Muscle layer of duodenum (tissue), 2 donors: ENCODE results near the gene MAD1L1.
"Not testable (repeated sequence)": the region's sequence is repeated elsewhere in the genome, so short reads cannot be mapped to it uniquely, and the experiment has no call there.

Experiments
- H3K27ac ChIP-seq: one replicate; pipeline ENCODE4 v1.7.0; 2013; ENCODE audit warnings: mild to moderate bottlenecking, low read length
- H3K27me3 ChIP-seq: one replicate; pipeline ENCODE4 v1.7.0; 2013; ENCODE audit warnings: low read depth, mild to moderate bottlenecking, control low read depth, low read length
- H3K36me3 ChIP-seq, 2 donors: one replicate each; pipeline ENCODE4 v1.7.0; 2013; ENCODE audit warnings: low read length in 2 of 2, control low read depth in 1 of 2, mild to moderate bottlenecking in 1 of 2; ENCODE audit not compliant: insufficient read depth in 2 of 2, control insufficient read depth in 1 of 2
- H3K4me1 ChIP-seq, 2 donors: one replicate each; pipeline ENCODE4 v1.7.0; 2013; ENCODE audit warnings: low read length in 2 of 2, mild to moderate bottlenecking in 2 of 2, control low read depth in 1 of 2, moderate library complexity in 1 of 2; ENCODE audit not compliant: insufficient read depth in 2 of 2, control insufficient read depth in 1 of 2
- H3K4me3 ChIP-seq, 2 donors: one replicate each; pipeline ENCODE4 v1.7.0; 2013; ENCODE audit warnings: low read length in 2 of 2, low read depth in 1 of 2, mild to moderate bottlenecking in 1 of 2
- H3K9me3 ChIP-seq, 2 donors: one replicate each; pipeline ENCODE4 v1.7.0; 2013; ENCODE audit warnings: low read length in 2 of 2, control low read depth in 1 of 2, mild to moderate bottlenecking in 1 of 2; ENCODE audit not compliant: control insufficient read depth in 1 of 2
- donor health status: healthy.

Gene MAD1L1

GRCh38 chr7:1999278-1999984, 233.3 kb downstream of the MAD1L1 start:
- Histone ChIP-seq H3K27me3 (no peaks in the 10 kb centered on the region), H3K36me3 (no peaks in the 10 kb centered on the region), H3K9me3 (no peaks in the 10 kb centered on the region), H3K4me3 (no peak overlapping the region), H3K4me1 (no peaks in the 10 kb centered on the region), H3K27ac (no peak overlapping the region)

- H3K4me3 ChIP-seq, result no peak overlapping the region
- no peaks in the 10 kb centered on the region for H3K36me3 ChIP-seq
- no peak overlapping the region for H3K27ac ChIP-seq
- no peaks in the 10 kb centered on the region for H3K4me1 ChIP-seq
- H3K27me3 ChIP-seq, result no peaks in the 10 kb centered on the region
- H3K9me3 ChIP-seq, result no peaks in the 10 kb centered on the region
Observed at GRCh38 chr7:1998146-1998545, 234.6 kb downstream of the MAD1L1 start.

- Histone ChIP-seq H3K27ac (no peak overlapping the region), H3K36me3 (no peaks in the 10 kb centered on the region), H3K4me1 (no peaks in the 10 kb centered on the region), H3K4me3 (no peak overlapping the region), H3K9me3 (no peaks in the 10 kb centered on the region), H3K27me3 (no peaks in the 10 kb centered on the region)
Observed at GRCh38 chr7:1997537-1998076, 235.1 kb downstream of the MAD1L1 start.

- no peaks in the 10 kb centered on the region for H3K36me3 ChIP-seq
- H3K9me3 ChIP-seq, result no peaks in the 10 kb centered on the region
- H3K27ac ChIP-seq, result no peak overlapping the region
- H3K4me1 ChIP-seq, result no peaks in the 10 kb centered on the region
- no peak overlapping the region for H3K4me3 ChIP-seq
- H3K27me3 ChIP-seq, result no peaks in the 10 kb centered on the region
Observed at GRCh38 chr7:1996816-1997215, 235.9 kb downstream of the MAD1L1 start.

- not testable (repeated sequence) for H3K4me1 ChIP-seq, H3K36me3 ChIP-seq, H3K9me3 ChIP-seq, H3K27ac ChIP-seq, H3K4me3 ChIP-seq, H3K27me3 ChIP-seq
Observed at GRCh38 chr7:1995911-1996420, 236.8 kb downstream of the MAD1L1 start.

- Histone ChIP-seq H3K4me3 (no peak overlapping the region), H3K27me3 (no peaks in the 10 kb centered on the region), H3K9me3 (no peaks in the 10 kb centered on the region), H3K27ac (no peak overlapping the region), H3K36me3 (no peaks in the 10 kb centered on the region), H3K4me1 (no peaks in the 10 kb centered on the region)
Observed at GRCh38 chr7:1995426-1995825, 237.3 kb downstream of the MAD1L1 start.

- Histone ChIP-seq H3K36me3 (no peaks in the 10 kb centered on the region), H3K27me3 (no peaks in the 10 kb centered on the region), H3K9me3 (no peaks in the 10 kb centered on the region), H3K4me3 (no peak overlapping the region), H3K4me1 (no peaks in the 10 kb centered on the region), H3K27ac (no peak overlapping the region)
Observed at GRCh38 chr7:1994931-1995330, 237.8 kb downstream of the MAD1L1 start.

GRCh38 chr7:1993776-1994740, 238.7 kb downstream of the MAD1L1 start:
- Histone ChIP-seq H3K4me1 (no peaks in the 10 kb centered on the region), H3K27me3 (no peaks in the 10 kb centered on the region), H3K27ac (no peak overlapping the region), H3K4me3 (no peak overlapping the region), H3K36me3 (no peaks in the 10 kb centered on the region), H3K9me3 (no peaks in the 10 kb centered on the region)

- H3K36me3 ChIP-seq, result no peaks in the 10 kb centered on the region
- no peaks in the 10 kb centered on the region for H3K4me1 ChIP-seq
Observed at GRCh38 chr7:1993031-1993695, 239.6 kb downstream of the MAD1L1 start.

GRCh38 chr7:1992554-1992953, 240.2 kb downstream of the MAD1L1 start:
- Histone ChIP-seq H3K27me3 (no peaks in the 10 kb centered on the region), H3K4me1 (no peaks in the 10 kb centered on the region), H3K36me3 (no peaks in the 10 kb centered on the region), H3K27ac (no peak overlapping the region), H3K4me3 (no peak overlapping the region), H3K9me3 (no peaks in the 10 kb centered on the region)

More at GRCh38 chr7:1993031-1993695, 239.6 kb downstream of the MAD1L1 start:
- H3K27ac ChIP-seq, result no peak overlapping the region
- no peaks in the 10 kb centered on the region for H3K27me3 ChIP-seq
- H3K9me3 ChIP-seq, result no peaks in the 10 kb centered on the region
- no peak overlapping the region for H3K4me3 ChIP-seq
